Activated CD4-positive, alpha-beta T cell treated with anti-CD3 and anti-CD28 coated beads for 48 hours (primary cell): Measurements from ENCODE around the gene GJB6.
A peak's percentile ranks its signal among the peaks of the same experiment; 100 is the strongest.

Experiments used
- DNase-seq: peaks from one replicate; pipeline ENCODE4 v3.0.0-alpha.2; 2020

GJB6 gene

GRCh38 chr13:20227288-20227687 is 4.8 kb downstream of the GJB6 start:
- no peak for DNase-seq

- DNase-seq = no peak
Observed at GRCh38 chr13:20222553-20222952, 9.6 kb downstream of the GJB6 start.

GRCh38 chr13:20221772-20222171 is 10.3 kb downstream of the GJB6 start:
- DNase-seq = no peak

GRCh38 chr13:20219577-20219976 is 12.5 kb downstream of the GJB6 start:
- no peak for DNase-seq

GRCh38 chr13:20217168-20217567 is 15.0 kb downstream of the GJB6 start:
- DNase-seq = no peak

GRCh38 chr13:20209948-20210347 is 22.2 kb downstream of the GJB6 start:
- no peak for DNase-seq

GRCh38 chr13:20206698-20207235 is 25.4 kb downstream of the GJB6 start:
- no peak for DNase-seq

GRCh38 chr13:20206065-20206697 is 25.9 kb downstream of the GJB6 start:
- DNase-seq = no peak

- no peak for DNase-seq
Observed at GRCh38 chr13:20198781-20199180, 33.3 kb downstream of the GJB6 start.

- peak; percentile 26 for DNase-seq
Observed at GRCh38 chr13:20197361-20197834, 34.7 kb downstream of the GJB6 start.

GRCh38 chr13:20195801-20196200 is 36.3 kb downstream of the GJB6 start:
- no peak for DNase-seq

- peak; percentile 41 for DNase-seq
Observed at GRCh38 chr13:20193907-20194631, 38.0 kb downstream of the GJB6 start.

GRCh38 chr13:20193162-20193906 is 38.8 kb downstream of the GJB6 start:
- DNase-seq = no peak

GRCh38 chr13:20192836-20193161 is 39.3 kb downstream of the GJB6 start, which contains the start of gene GJB2:
GJB2 (minus strand) TSS chr13:20192938; CDS start chr13:20189581, 3,357 bp downstream.
- no peak for DNase-seq

GRCh38 chr13:20192158-20192835 is 39.8 kb downstream of the GJB6 start:
- DNase-seq = peak; percentile 34

GRCh38 chr13:20191311-20192157 is 40.6 kb downstream of the GJB6 start:
- no peak for DNase-seq

- DNase-seq = no peak
Observed at GRCh38 chr13:20190481-20191310, 41.4 kb downstream of the GJB6 start.

- no peak for DNase-seq
Observed at GRCh38 chr13:20190076-20190475, 42.0 kb downstream of the GJB6 start.

- DNase-seq = peak; percentile 32
Observed at GRCh38 chr13:20188667-20189553, 43.2 kb downstream of the GJB6 start.

- no peak for DNase-seq
Observed at GRCh38 chr13:20186771-20187170, 45.3 kb downstream of the GJB6 start.
